ENCODE results near the gene DUSP28.
"Not testable (repeated sequence)": the region's sequence is repeated elsewhere in the genome, so short reads cannot be mapped to it uniquely, and the experiment has no call there.

DUSP28 gene

DNA sequence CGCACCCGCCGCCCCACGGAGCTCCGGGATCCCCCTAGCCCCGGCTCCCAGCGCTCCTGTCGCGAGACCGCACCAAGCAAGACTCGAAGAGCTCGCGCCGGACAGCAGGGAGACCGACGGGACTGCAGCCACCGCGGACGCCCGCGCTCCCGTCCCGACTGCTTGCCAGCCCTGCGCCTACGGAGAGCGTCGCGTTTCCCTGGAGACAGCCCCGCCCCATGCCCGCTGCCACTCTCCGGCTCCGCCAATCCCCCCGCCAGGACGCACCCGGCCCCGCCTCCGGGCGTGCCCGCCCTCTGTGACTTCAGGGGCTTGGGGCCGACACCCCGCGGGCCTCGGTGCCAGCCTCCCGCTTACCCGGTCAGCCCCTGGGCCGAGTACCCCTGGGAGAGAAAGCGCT, 2.3 kb upstream of the DUSP28 start, which contains the start of gene ANKMY1:
ANKMY1 (minus strand) TSS at position 181 of the 400 bp plus-strand sequence. CDS start 653 bp downstream, outside the sequence.
- no peak for DNase-seq (ENCODE audit: extremely low spot score)
- CTCF ChIA-PET, result no interaction called here
- no peak for TF ChIP-seq CTBP1 (IDR thresholded peaks at IDR 0.05; ENCODE audit: borderline replicate concordance)
- TF ChIP-seq, protein P1, sequence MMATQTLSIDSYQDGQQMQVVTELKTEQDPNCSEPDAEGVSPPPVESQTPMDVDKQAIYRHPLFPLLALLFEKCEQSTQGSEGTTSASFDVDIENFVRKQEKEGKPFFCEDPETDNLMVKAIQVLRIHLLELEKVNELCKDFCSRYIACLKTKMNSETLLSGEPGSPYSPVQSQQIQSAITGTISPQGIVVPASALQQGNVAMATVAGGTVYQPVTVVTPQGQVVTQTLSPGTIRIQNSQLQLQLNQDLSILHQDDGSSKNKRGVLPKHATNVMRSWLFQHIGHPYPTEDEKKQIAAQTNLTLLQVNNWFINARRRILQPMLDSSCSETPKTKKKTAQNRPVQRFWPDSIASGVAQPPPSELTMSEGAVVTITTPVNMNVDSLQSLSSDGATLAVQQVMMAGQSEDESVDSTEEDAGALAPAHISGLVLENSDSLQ (IDR thresholded peaks at IDR 0.05), result no peak
- TF ChIP-seq ELF4 (IDR thresholded peaks at IDR 0.05), result no peak
- TF ChIP-seq FOXM1 (IDR thresholded peaks at IDR 0.05; ENCODE audit: borderline replicate concordance), result no peak
- no peak for TF ChIP-seq HDGF (IDR thresholded peaks at IDR 0.05; ENCODE audit: borderline replicate concordance)
- no peak for TF ChIP-seq LEF1 (IDR thresholded peaks at IDR 0.05; ENCODE audit: borderline replicate concordance)
- no peak for TF ChIP-seq SP1 (IDR thresholded peaks at IDR 0.05)
- TF ChIP-seq BHLHE40 (IDR thresholded peaks at IDR 0.05; ENCODE audit: borderline replicate concordance), result no peak
- TF ChIP-seq NFRKB (IDR thresholded peaks at IDR 0.05), result no peak
- POLR2A ChIA-PET, result no interaction called here

DNA sequence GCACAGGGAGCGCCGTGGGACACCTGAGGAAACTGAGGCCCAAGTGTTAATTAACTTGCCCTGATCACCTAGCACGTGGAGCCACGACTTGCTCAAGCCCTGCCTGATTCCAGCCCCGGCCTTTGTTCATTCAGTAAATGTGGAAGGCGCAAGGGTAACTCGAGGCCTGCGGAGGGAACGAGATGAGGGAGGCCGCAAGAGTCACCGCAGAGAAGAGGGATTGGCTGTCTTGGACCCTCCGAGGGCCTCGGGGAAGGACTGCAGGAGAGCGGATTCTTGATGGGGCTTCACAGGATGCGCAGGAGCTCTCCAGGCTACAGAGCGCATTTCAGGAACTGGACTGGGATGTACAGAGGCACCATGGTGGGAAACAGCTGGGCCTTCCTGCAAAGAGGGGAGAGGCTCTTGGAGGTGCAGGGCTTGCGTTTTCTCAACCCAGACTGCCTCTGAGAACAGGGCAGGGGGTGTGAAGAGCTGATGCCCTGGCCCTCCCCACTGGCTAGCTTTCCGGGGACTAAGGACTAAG, 1.9 kb upstream of the DUSP28 start:
- DNase-seq (ENCODE audit: extremely low spot score), result no peak
- TF ChIP-seq NFRKB (IDR thresholded peaks at IDR 0.05) (no peak), FOXK2 (IDR thresholded peaks at IDR 0.05) (no peak), ARNT (IDR thresholded peaks at IDR 0.05) (no peak), SP1 (IDR thresholded peaks at IDR 0.05) (no peak), CTBP1 (IDR thresholded peaks at IDR 0.05; ENCODE audit: borderline replicate concordance) (no peak), FOXM1 (IDR thresholded peaks at IDR 0.05; ENCODE audit: borderline replicate concordance) (no peak), HDGF (IDR thresholded peaks at IDR 0.05; ENCODE audit: borderline replicate concordance) (no peak), FOXA1 (IDR thresholded peaks at IDR 0.05) (no peak), ZNF384 (IDR thresholded peaks at IDR 0.05) (no peak), BHLHE40 (IDR thresholded peaks at IDR 0.05; ENCODE audit: borderline replicate concordance) (no peak)
- TF ChIP-seq, protein P1 (IDR thresholded peaks at IDR 0.05), result no peak
- POLR2A ChIA-PET, result no interaction called here
- CTCF ChIA-PET, result no interaction called here

DNA sequence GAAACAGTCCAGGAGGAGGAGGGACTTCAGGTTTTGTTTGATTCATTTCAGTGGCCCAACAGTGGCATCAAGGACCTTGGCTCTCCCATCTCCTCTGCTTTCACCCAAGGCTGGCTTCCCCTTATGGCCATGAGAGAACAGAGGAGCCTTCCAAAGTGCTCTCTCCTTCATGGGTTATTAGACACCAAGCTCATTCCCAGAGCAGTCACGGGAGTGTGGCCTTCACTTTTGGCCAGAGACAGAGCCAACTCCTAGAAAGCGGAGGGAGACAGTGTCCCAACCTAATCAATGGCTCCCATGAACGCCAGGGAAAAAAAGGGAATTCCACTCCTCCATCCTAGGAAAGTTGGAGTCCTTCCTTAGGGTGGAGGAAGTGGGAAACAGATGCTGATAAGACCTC, 871 bp upstream of the DUSP28 start:
- ChIA-PET POLR2A (no interaction called here), CTCF (no interaction called here)
- TF ChIP-seq FOXK2 (IDR thresholded peaks at IDR 0.05) (no peak), ZNF384 (IDR thresholded peaks at IDR 0.05) (no peak), FOXM1 (IDR thresholded peaks at IDR 0.05; ENCODE audit: borderline replicate concordance) (no peak), BHLHE40 (IDR thresholded peaks at IDR 0.05; ENCODE audit: borderline replicate concordance) (no peak), NFRKB (IDR thresholded peaks at IDR 0.05) (no peak), TARDBP (IDR thresholded peaks at IDR 0.05) (no peak), L3MBTL2 (conservative IDR thresholded peaks at IDR 0.05) (no peak), ELF4 (IDR thresholded peaks at IDR 0.05) (no peak), LEF1 (IDR thresholded peaks at IDR 0.05; ENCODE audit: borderline replicate concordance) (no peak), ARNT (IDR thresholded peaks at IDR 0.05) (no peak), SUZ12 (IDR thresholded peaks at IDR 0.05) (no peak), HDGF (IDR thresholded peaks at IDR 0.05; ENCODE audit: borderline replicate concordance) (no peak), FOXA1 (IDR thresholded peaks at IDR 0.05) (no peak), SP1 (IDR thresholded peaks at IDR 0.05) (no peak)
- TF ChIP-seq, protein P1 (IDR thresholded peaks at IDR 0.05), result no peak
- no peak for DNase-seq (ENCODE audit: extremely low spot score)

DNA sequence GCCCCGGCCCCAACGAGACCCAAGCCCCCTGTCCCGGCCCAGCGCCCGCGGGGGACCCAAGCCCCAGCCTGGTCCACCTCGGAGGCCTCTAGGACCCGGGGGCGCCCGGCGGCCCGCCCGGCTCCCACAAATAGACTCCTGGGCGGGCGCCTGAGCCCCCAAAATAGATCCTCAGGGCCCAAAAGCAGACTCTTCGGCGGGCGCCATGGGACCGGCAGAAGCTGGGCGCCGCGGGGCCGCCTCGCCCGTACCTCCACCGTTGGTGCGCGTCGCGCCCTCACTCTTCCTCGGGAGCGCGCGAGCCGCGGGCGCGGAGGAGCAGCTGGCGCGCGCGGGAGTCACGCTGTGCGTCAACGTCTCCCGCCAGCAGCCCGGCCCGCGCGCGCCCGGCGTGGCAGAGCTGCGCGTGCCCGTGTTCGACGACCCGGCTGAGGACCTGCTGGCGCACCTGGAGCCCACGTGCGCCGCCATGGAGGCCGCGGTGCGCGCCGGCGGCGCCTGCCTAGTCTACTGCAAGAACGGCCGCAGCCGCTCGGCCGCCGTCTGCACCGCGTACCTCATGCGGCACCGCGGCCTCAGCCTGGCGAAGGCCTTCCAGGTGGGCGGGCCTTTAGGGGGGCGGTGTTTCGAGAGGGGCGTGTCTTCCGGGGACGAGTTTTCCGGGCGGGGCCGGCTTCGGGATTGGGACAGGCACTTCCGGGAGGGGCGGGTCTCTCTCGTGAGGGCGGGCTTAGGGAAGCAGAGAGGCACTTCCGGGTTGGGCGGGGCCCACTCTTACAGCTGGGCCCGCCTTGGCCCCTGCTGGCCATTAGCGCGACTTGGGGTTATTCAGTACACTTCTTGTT, 545 bp downstream of the DUSP28 start:
- ChIA-PET CTCF (no interaction called here), POLR2A (interaction anchor here (0.7 to 1.4 kb wide), 9 partner anchors 8 to 47 kb away, joined by 3 to 18 read pairs (median 4); partner anchors contain the start of gene CAPN10)
- peak; percentile 66; the same call in 1 of the 2 replicates for TF ChIP-seq ARNT (IDR thresholded peaks at IDR 0.05)
- TF ChIP-seq HDGF (IDR thresholded peaks at IDR 0.05; ENCODE audit: borderline replicate concordance), result peak; percentile 62; the same call in 1 of the 2 replicates
- 0 out of 2 replicates have a peak, but pooled peaks have one; percentile 28 for TF ChIP-seq SP1 (IDR thresholded peaks at IDR 0.05)
- peak; percentile 97 for TF ChIP-seq ELF4 (IDR thresholded peaks at IDR 0.05)
- TF ChIP-seq L3MBTL2 (conservative IDR thresholded peaks at IDR 0.05), result peak; percentile 84
- no peak; the same call in 1 of the 2 replicates for TF ChIP-seq LEF1 (IDR thresholded peaks at IDR 0.05; ENCODE audit: borderline replicate concordance)
- no peak for TF ChIP-seq BHLHE40 (IDR thresholded peaks at IDR 0.05; ENCODE audit: borderline replicate concordance)
- peak; percentile 94 for DNase-seq (ENCODE audit: extremely low spot score)

DNA sequence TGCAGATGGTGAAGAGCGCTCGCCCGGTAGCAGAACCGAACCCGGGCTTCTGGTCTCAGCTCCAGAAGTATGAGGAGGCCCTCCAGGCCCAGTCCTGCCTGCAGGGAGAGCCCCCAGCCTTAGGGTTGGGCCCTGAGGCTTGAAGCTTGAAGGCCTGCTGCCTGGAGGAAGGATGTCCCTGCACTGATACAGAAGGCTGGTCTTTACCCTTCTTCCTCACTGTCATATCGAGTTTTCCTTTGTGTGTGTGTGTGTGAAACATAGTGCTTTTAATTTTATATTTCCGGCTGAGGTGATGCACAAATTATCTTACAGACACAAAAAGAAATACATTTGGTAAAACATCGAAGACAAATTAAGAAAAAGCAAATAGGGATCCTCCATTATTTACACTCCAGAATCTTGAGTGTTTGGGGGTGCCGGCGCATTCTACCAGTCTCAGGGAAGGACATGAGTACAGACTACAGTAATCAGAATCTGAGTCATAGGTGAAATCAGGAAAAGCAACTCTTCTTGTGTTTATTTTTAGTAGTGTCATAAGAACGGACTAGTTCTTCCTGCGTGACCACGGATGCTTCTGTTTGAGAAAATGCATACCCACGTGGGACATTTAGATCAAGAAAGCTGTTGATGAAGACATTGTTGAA, 1.3 kb downstream of the DUSP28 start:
- ChIA-PET CTCF (interaction anchor here (1.1 kb wide), 1 partner anchor 82 kb away, joined by 3 read pairs; no protein-coding TSS in a partner anchor), POLR2A (interaction anchor here (0.7 to 1.4 kb wide), 6 partner anchors 8 to 47 kb away, joined by 3 to 18 read pairs (median 4); partner anchors contain the start of gene CAPN10)
- DNase-seq (ENCODE audit: extremely low spot score), result no peak
- TF ChIP-seq FOXM1 (IDR thresholded peaks at IDR 0.05; ENCODE audit: borderline replicate concordance) (no peak), FOXK2 (IDR thresholded peaks at IDR 0.05) (no peak), SP1 (IDR thresholded peaks at IDR 0.05) (no peak)
- TF ChIP-seq, protein P1 (IDR thresholded peaks at IDR 0.05), result no peak

DNA sequence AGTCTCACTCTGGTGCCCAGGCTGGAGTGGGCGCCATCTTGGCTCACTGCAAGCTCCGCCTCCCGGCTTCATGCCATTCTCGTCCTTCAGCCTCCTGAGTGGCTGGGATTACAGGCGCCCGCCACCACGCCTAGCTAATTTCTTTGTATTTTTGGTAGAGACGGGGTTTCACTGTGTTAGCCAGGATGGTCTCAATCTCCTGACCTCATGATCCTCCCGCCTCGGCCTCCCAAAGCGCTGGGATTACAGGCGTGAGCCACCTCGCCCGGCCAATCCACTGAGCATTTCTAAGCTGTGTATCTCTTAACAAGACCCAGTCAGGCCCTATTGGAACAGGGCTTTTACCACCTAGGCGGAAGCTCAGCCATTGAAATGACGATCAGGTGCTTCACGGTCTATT, 3.1 kb downstream of the DUSP28 start:
- CTCF ChIA-PET; DNase-seq (ENCODE audit: extremely low spot score): not testable (repeated sequence)
- POLR2A ChIA-PET, result interaction anchor here (2.1 kb wide), 1 partner anchor 23 kb away, joined by 6 read pairs; the partner anchor contains the start of gene CAPN10

Measured in HEK293T (cell line).